PC-3 (cell line): ENCODE data around the gene TNPO1. TPM values are rescaled to one million over a fixed set of nuclear protein-coding genes. Genes with fewer than 3 reads are reported as not detected.

Experiments
- ATAC-seq: fragments of 200-7000 bp; cut with Tn5 transposase; 2 replicates; pipeline ENCODE4 v1.9.1; 2020; ENCODE audit warnings: mild to moderate bottlenecking, moderate library complexity
- BruUV-seq: library from RNA; stranded (reverse); fragments of 400-500 nt; replicated peaks from 2 replicates; lab custom pipeline; 2021; lab: Mats Ljungman, UMichigan
- CTCF ChIA-PET: fragments of 300-600 bp; sonication (Branson Sonifier 250); formaldehyde crosslinking; loops from one replicate; lab custom pipeline; 2022; ENCODE audit warnings: antibody characterized with exemption; lab: Charles Lee
- POLR2A ChIA-PET: fragments of 300-600 bp; sonication (Branson Sonifier 250); formaldehyde crosslinking; loops from one replicate; lab custom pipeline; 2022; ENCODE audit warnings: antibody characterized with exemption; ENCODE audit not compliant: unreplicated experiment; lab: Charles Lee
- DNase-seq: peaks from one replicate; pipeline ENCODE4 v3.0.0-alpha.2; 2015
- H2AFZ ChIP-seq: fragments of 300-600 bp; sonication (generic); 2 replicates; pipeline ENCODE4 v1.6.0; 2016; ENCODE audit warnings: antibody characterized with exemption, low read length
- H3F3A ChIP-seq: fragments of 300-600 bp; sonication (generic); one replicate; pipeline ENCODE4 v1.6.0; 2017; ENCODE audit warnings: antibody characterized with exemption, low read length, control low read depth, mild to moderate bottlenecking; ENCODE audit not compliant: unreplicated experiment
- H3K27ac ChIP-seq: fragments of 300-600 bp; sonication (generic); 2 replicates; pipeline ENCODE4 v1.5.1; 2016; ENCODE audit warnings: mild to moderate bottlenecking, low read length
- H3K27me3 ChIP-seq: fragments of 300-600 bp; sonication (generic); 2 replicates; pipeline ENCODE4 v1.6.1; 2016; ENCODE audit warnings: low read length, mixed read lengths
- H3K36me3 ChIP-seq: fragments of 300-600 bp; sonication (generic); 2 replicates; pipeline ENCODE4 v1.6.1; 2016; ENCODE audit warnings: low read depth, mixed run types, low read length, mixed read lengths
- H3K4me1 ChIP-seq: fragments of 300-600 bp; sonication (generic); 2 replicates; pipeline ENCODE4 v1.5.1; 2016; ENCODE audit warnings: low read length; ENCODE audit not compliant: insufficient read depth
- H3K4me2 ChIP-seq: fragments of 300-600 bp; sonication (generic); 2 replicates; pipeline ENCODE4 v1.6.0; 2016; ENCODE audit warnings: low read length
- H3K4me3 ChIP-seq: fragments of 300-600 bp; sonication (generic); 2 replicates; pipeline ENCODE4 v1.5.1; 2016; ENCODE audit warnings: mild to moderate bottlenecking, low read length, mixed read lengths
- H3K79me2 ChIP-seq: fragments of 300-600 bp; sonication (generic); 2 replicates; pipeline ENCODE4 v1.6.1; 2017; ENCODE audit warnings: low read length, mixed read lengths
- H3K9ac ChIP-seq: fragments of 300-600 bp; sonication (generic); 2 replicates; pipeline ENCODE4 v1.6.0; 2016; ENCODE audit warnings: mild to moderate bottlenecking, low read length
- H3K9me2 ChIP-seq: fragments of 300-600 bp; sonication (generic); replicated peaks from 2 replicates; pipeline ENCODE4 v1.6.1; 2016; ENCODE audit warnings: mixed run types, low read length, mixed read lengths
- H3K9me3 ChIP-seq: fragments of 300-600 bp; sonication (generic); 2 replicates; pipeline ENCODE4 v1.6.1; 2016; ENCODE audit warnings: low read length, mixed read lengths
- H4K20me1 ChIP-seq: fragments of 300-600 bp; sonication (generic); 2 replicates; pipeline ENCODE4 v1.6.1; 2016; ENCODE audit warnings: low read length, mixed read lengths
- EZH2 ChIP-seq: fragments of 300-600 bp; sonication (generic); IDR thresholded peaks from one replicate; pipeline ENCODE4 v1.6.1; 2017; ENCODE audit warnings: antibody characterized with exemption, mild to moderate bottlenecking, low read length; ENCODE audit not compliant: unreplicated experiment
- EZH2phosphoT487 ChIP-seq: fragments of 300-600 bp; sonication (generic); IDR thresholded peaks from 2 replicates; pipeline ENCODE4 v1.6.1; 2018; ENCODE audit warnings: mild to moderate bottlenecking, antibody characterized with exemption, low read length, borderline replicate concordance
- intact Hi-C: fragments of 100-400 bp; cut with micrococcal nuclease; formaldehyde crosslinking; loops from 2 replicates; pipeline ENCODE4 v1.9.0; 2023
- total RNA-seq: library from RNA; depleted of rRNA; stranded (reverse); fragments of >200 nt; gene quantifications from 2 replicates; pipeline ENCODE4 v1.2.3, GENCODE V29; 2014
- TF ChIP-seq, protein P1 (sequence below): fragments of 300-600 bp; sonication (generic); conservative IDR thresholded peaks from 2 replicates; pipeline ENCODE4 v1.5.1; 2017; ENCODE audit warnings: antibody characterized with exemption, low read depth, mild to moderate bottlenecking, low read length

Gene TNPO1
- total RNA-seq, 1 experiment from 2014 or later = 187 TPM

DNA sequence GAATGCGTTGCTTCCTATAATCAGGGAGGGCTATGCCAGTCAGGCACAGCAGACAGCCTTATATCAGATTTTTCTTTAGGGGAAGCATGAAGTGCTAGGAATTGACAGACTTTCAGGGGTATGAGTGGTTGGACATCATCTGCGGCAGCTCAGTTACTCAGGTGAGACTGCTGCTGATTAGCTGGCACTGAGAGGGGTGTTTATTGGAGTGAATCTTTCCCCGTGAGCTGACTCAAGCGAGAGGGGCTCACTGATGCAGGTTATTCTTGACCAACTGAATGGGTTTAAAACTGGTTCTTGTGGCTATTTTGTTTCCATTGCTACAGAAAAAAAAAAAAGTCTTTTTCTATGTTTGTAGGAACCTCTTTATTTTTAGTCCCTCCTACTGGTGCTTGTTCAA lies 46.2 kb upstream of the TNPO1 start:
- no peaks in the 10 kb centered on the region for H3K9me3 ChIP-seq
- TF ChIP-seq EZH2 (no peak), EZH2phosphoT487 (no peak)
- TF ChIP-seq, protein P1, sequence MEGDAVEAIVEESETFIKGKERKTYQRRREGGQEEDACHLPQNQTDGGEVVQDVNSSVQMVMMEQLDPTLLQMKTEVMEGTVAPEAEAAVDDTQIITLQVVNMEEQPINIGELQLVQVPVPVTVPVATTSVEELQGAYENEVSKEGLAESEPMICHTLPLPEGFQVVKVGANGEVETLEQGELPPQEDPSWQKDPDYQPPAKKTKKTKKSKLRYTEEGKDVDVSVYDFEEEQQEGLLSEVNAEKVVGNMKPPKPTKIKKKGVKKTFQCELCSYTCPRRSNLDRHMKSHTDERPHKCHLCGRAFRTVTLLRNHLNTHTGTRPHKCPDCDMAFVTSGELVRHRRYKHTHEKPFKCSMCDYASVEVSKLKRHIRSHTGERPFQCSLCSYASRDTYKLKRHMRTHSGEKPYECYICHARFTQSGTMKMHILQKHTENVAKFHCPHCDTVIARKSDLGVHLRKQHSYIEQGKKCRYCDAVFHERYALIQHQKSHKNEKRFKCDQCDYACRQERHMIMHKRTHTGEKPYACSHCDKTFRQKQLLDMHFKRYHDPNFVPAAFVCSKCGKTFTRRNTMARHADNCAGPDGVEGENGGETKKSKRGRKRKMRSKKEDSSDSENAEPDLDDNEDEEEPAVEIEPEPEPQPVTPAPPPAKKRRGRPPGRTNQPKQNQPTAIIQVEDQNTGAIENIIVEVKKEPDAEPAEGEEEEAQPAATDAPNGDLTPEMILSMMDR = no peak
- intact Hi-C loops = no loop called here
- CTCF ChIA-PET = interaction anchor here (0.7 kb wide), 1 partner anchor 245 kb away, joined by 7 read pairs; no protein-coding TSS in a partner anchor
- H3K27me3 ChIP-seq = no peaks in the 10 kb centered on the region
- H3K36me3 ChIP-seq = no peaks in the 10 kb centered on the region
- DNase-seq (no peak), ATAC-seq (no peak)
- H3K79me2 ChIP-seq = no peaks in the 10 kb centered on the region
- H3K4me1 ChIP-seq = 0 out of 2 replicates have a peak, but pooled peaks cover 4% of the 10 kb centered on the region
- no peak overlapping the region for H2AFZ ChIP-seq
- H3F3A ChIP-seq = no peaks in the 10 kb centered on the region
- H4K20me1 ChIP-seq = no peaks in the 10 kb centered on the region
- H3K4me3 ChIP-seq = no peak overlapping the region
- no peaks in the 10 kb centered on the region for H3K9me2 ChIP-seq
- H3K27ac ChIP-seq = no peak overlapping the region
- H3K9ac ChIP-seq = no peak overlapping the region
- no TSS peak for BruUV-seq
- POLR2A ChIA-PET = interaction anchor here (0.6 kb wide), 1 partner anchor 12 kb away, joined by 4 read pairs; no protein-coding TSS in a partner anchor
- H3K4me2 ChIP-seq = no peak overlapping the region

DNA sequence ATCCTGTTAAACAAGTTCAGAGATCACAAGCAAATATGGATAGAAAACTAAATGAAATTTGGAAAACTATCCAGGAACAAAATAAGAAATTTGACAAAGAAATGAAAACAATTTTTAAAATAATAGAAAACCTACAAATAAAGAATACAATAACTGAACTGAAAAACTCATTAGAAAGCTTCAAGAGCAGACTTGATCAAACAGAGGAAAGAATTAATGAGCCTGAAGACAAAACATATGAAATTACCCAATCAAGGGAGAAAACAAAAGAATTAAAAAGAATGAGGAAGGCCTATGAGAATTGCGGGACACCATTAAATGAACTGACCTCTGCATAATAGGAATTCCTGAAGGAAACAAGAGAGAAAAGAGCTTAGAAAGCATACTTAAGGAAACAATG lies 39.8 kb upstream of the TNPO1 start:
- TF ChIP-seq, protein P1 = no peak
- TF ChIP-seq EZH2 (no peak), EZH2phosphoT487 (no peak)
- DNase-seq = no peak
- H3K27me3 ChIP-seq = no peaks in the 10 kb centered on the region
- H3K9ac ChIP-seq = no peak overlapping the region
- H3K36me3 ChIP-seq = peaks cover 4% of the 10 kb centered on the region; the same call in 1 of the 2 replicates
- H3K79me2 ChIP-seq = no peaks in the 10 kb centered on the region
- POLR2A ChIA-PET = no interaction called here
- H3K4me3 ChIP-seq = no peak overlapping the region
- intact Hi-C loops = no loop called here
- no peak overlapping the region for H3K4me2 ChIP-seq
- H2AFZ ChIP-seq = no peak overlapping the region
- H3K27ac ChIP-seq = no peak overlapping the region
- H3K4me1 ChIP-seq = no peaks in the 10 kb centered on the region
- CTCF ChIA-PET = no interaction called here
- no peak for ATAC-seq
- no peaks in the 10 kb centered on the region for H3K9me2 ChIP-seq
- no peaks in the 10 kb centered on the region for H3F3A ChIP-seq
- no TSS peak for BruUV-seq
- H3K9me3 ChIP-seq = no peaks in the 10 kb centered on the region
- no peaks in the 10 kb centered on the region for H4K20me1 ChIP-seq

DNA sequence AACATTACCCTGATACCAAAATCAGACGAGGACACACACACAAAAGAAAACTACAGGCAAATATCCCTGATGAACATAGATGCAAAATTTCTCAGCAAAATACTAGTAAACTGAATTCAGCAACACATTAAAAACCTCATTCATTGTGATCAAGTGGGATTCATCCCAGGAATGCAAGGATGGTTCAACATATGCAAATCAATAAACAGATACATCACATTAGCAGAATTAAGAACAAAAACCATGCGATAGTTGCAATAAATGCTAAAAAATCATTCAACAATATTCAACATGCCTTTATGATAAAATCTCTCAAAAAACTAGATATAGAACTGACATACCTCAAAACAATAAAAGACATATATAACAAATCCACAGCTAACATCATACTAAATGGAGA lies 36.9 kb upstream of the TNPO1 start:
- Histone ChIP-seq H3F3A (no peaks in the 10 kb centered on the region), H3K9me3 (no peaks in the 10 kb centered on the region), H3K9ac (no peak overlapping the region), H3K36me3 (peaks cover 4% of the 10 kb centered on the region; the same call in 1 of the 2 replicates), H4K20me1 (no peaks in the 10 kb centered on the region), H2AFZ (no peak overlapping the region), H3K4me1 (no peaks in the 10 kb centered on the region), H3K4me3 (no peak overlapping the region), H3K27ac (no peak overlapping the region), H3K4me2 (no peak overlapping the region), H3K9me2 (no peaks in the 10 kb centered on the region), H3K27me3 (no peaks in the 10 kb centered on the region), H3K79me2 (no peaks in the 10 kb centered on the region)
- no peak for ATAC-seq
- TF ChIP-seq EZH2 (no peak), EZH2phosphoT487 (no peak)
- TF ChIP-seq, protein P1 = no peak
- POLR2A ChIA-PET = no interaction called here
- BruUV-seq = no TSS peak
- intact Hi-C loops = no loop called here
- CTCF ChIA-PET = no interaction called here
- DNase-seq = no peak
